Uterus (tissue), 2 donors: ENCODE results near the gene DHX30.

Source experiments
- POLR2A ChIP-seq, 2 donors: fragments of 450-650 bp; IDR thresholded peaks; one replicate each; pipeline ENCODE4 v1.6.1; 2016; ENCODE audit warnings: antibody characterized with exemption in 2 of 2, mild to moderate bottlenecking in 1 of 2, moderate library complexity in 1 of 2
- TF ChIP-seq, protein P1 (sequence below), 4 experiments: fragments of 200-600 bp in 2 of 4; fragments of 450-650 bp in 2 of 4; sonication (generic) in 2 of 4; IDR thresholded peaks; one replicate each; pipeline ENCODE4 v1.5.1; 2016 to 2019; ENCODE audit warnings: antibody characterized with exemption in 4 of 4, mild to moderate bottlenecking in 2 of 4, moderate library complexity in 1 of 4

DNA sequence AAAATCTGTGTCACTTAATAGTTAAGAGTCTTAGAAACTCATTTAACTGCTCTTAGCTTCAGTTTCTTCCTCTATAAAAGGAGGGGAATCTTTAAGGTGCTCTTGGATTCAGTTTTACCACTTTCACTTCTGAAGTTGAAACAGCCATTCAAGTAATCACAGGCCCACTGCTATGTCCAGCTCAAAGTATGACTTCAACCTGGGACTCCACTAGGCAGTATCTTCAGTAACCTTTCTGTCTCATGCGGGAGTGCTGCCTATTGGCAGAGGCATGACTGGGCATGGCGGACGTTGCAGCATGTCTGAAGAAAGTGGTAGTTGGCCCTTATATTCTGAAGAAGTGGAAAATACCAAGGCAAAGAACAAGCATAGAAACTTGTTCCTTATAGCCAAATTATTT lies 92.3 kb downstream of the DHX30 start:
- TF ChIP-seq, protein P1, sequence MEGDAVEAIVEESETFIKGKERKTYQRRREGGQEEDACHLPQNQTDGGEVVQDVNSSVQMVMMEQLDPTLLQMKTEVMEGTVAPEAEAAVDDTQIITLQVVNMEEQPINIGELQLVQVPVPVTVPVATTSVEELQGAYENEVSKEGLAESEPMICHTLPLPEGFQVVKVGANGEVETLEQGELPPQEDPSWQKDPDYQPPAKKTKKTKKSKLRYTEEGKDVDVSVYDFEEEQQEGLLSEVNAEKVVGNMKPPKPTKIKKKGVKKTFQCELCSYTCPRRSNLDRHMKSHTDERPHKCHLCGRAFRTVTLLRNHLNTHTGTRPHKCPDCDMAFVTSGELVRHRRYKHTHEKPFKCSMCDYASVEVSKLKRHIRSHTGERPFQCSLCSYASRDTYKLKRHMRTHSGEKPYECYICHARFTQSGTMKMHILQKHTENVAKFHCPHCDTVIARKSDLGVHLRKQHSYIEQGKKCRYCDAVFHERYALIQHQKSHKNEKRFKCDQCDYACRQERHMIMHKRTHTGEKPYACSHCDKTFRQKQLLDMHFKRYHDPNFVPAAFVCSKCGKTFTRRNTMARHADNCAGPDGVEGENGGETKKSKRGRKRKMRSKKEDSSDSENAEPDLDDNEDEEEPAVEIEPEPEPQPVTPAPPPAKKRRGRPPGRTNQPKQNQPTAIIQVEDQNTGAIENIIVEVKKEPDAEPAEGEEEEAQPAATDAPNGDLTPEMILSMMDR (IDR thresholded peaks at IDR 0.05) = no peak
- TF ChIP-seq POLR2A (IDR thresholded peaks at IDR 0.05) = no peak
